ENCODE measurements around the gene FAM120C. TPM values are rescaled to one million over a fixed set of nuclear protein-coding genes. Genes with fewer than 3 reads are reported as not detected.
A peak's percentile ranks its signal among the peaks of the same experiment; 100 is the strongest.

Gene FAM120C
- total and polyA plus RNA-seq, 5 donors from 2014 or later = 3.3 to 12.7 (median 5.7) TPM

GRCh38 chrX:54193085-54193821 is 10.2 kb upstream of the FAM120C start:
- Mint-ChIP-seq H3K27me3 (no peaks in the 10 kb centered on the region), H3K9me3 (no peaks in the 10 kb centered on the region), H3K4me1 (peaks cover 0 to 2% (median 0%) of the 10 kb centered on the region in 4 donors), H3K36me3 (no peaks in the 10 kb centered on the region), H3K27ac (no peak overlapping the region), H3K4me3 (no peak overlapping the region)
- DNase-seq (no peak), ATAC-seq (ENCODE audit: low read depth in 2 of 2) (no peak)
- Histone ChIP-seq H3K4me1 (ENCODE audit: control insufficient read depth, insufficient read depth, low read length, poor library complexity, severe bottlenecking) (no peaks in the 10 kb centered on the region), H3K36me3 (ENCODE audit: control insufficient read depth, insufficient read depth, low read length) (no peaks in the 10 kb centered on the region), H3K27me3 (ENCODE audit: control insufficient read depth, insufficient read depth, low read length) (peaks cover 4% of the 10 kb centered on the region), H3K27ac (ENCODE audit: insufficient read depth, low read length, poor library complexity, severe bottlenecking) (no peak overlapping the region), H3K9me3 (ENCODE audit: control insufficient read depth in 2 of 2, low read length in 2 of 2) (no peaks in the 10 kb centered on the region), H3K4me3 (ENCODE audit: low read depth, low read length) (no peak overlapping the region)

GRCh38 chrX:54184474-54184873 is 1.4 kb upstream of the FAM120C start:
- DNase-seq = no peak
- H3K27me3 ChIP-seq (ENCODE audit: control insufficient read depth, insufficient read depth, low read length) = no peaks in the 10 kb centered on the region
- Mint-ChIP-seq H3K4me1 (peaks cover 4 to 32% (median 26%) of the 10 kb centered on the region in 4 donors), H3K36me3 (peaks cover 3% of the 10 kb centered on the region), H3K9me3 (no peaks in the 10 kb centered on the region), H3K27ac (no peak overlapping the region), H3K4me3 (peak overlapping the region in 1 of 4 donors; percentile 38), H3K27me3 (no peaks in the 10 kb centered on the region)
- peaks cover 17% of the 10 kb centered on the region for H3K4me1 ChIP-seq (ENCODE audit: control insufficient read depth, insufficient read depth, low read length, poor library complexity, severe bottlenecking)
- no peak for ATAC-seq (ENCODE audit: low read depth in 2 of 2)
- no peaks in the 10 kb centered on the region for H3K36me3 ChIP-seq (ENCODE audit: control insufficient read depth, insufficient read depth, low read length)
- H3K9me3 ChIP-seq (ENCODE audit: control insufficient read depth in 2 of 2, low read length in 2 of 2) = no peaks in the 10 kb centered on the region
- no peak overlapping the region for H3K4me3 ChIP-seq (ENCODE audit: low read depth, low read length)
- no peak overlapping the region for H3K27ac ChIP-seq (ENCODE audit: insufficient read depth, low read length, poor library complexity, severe bottlenecking)

- H3K4me1 Mint-ChIP-seq = peaks cover 4 to 51% (median 40%) of the 10 kb centered on the region in 4 donors
- ATAC-seq (ENCODE audit: low read depth in 2 of 2) (peak; percentile 75 to 77), DNase-seq (peak; percentile 54 to 83 (median 60))
- Histone ChIP-seq H3K4me1 (ENCODE audit: control insufficient read depth, insufficient read depth, low read length, poor library complexity, severe bottlenecking) (peaks cover 24% of the 10 kb centered on the region), H3K9me3 (ENCODE audit: control insufficient read depth in 2 of 2, low read length in 2 of 2) (no peaks in the 10 kb centered on the region), H3K27ac (ENCODE audit: insufficient read depth, low read length, poor library complexity, severe bottlenecking) (peak overlapping the region; percentile 78), H3K36me3 (ENCODE audit: control insufficient read depth, insufficient read depth, low read length) (no peaks in the 10 kb centered on the region), H3K4me3 (ENCODE audit: low read depth, low read length) (peak overlapping the region; percentile 83), H3K27me3 (ENCODE audit: control insufficient read depth, insufficient read depth, low read length) (no peaks in the 10 kb centered on the region)
- no peaks in the 10 kb centered on the region for H3K9me3 Mint-ChIP-seq
- peak overlapping the region; percentile 47 to 95 (median 63) for H3K27ac Mint-ChIP-seq
- peaks cover 3% of the 10 kb centered on the region for H3K36me3 Mint-ChIP-seq
- peak overlapping the region; percentile 36 to 87 (median 82) for H3K4me3 Mint-ChIP-seq
- H3K27me3 Mint-ChIP-seq = no peaks in the 10 kb centered on the region
These were observed 725 bp downstream of the FAM120C start for GRCh38 chrX:54182194-54182863.

GRCh38 chrX:54181202-54181953 is 1.7 kb downstream of the FAM120C start:
- Histone ChIP-seq H3K36me3 (ENCODE audit: control insufficient read depth, insufficient read depth, low read length) (no peaks in the 10 kb centered on the region), H3K27ac (ENCODE audit: insufficient read depth, low read length, poor library complexity, severe bottlenecking) (no peak overlapping the region), H3K9me3 (ENCODE audit: control insufficient read depth in 2 of 2, low read length in 2 of 2) (no peaks in the 10 kb centered on the region), H3K27me3 (ENCODE audit: control insufficient read depth, insufficient read depth, low read length) (no peaks in the 10 kb centered on the region), H3K4me3 (ENCODE audit: low read depth, low read length) (peak overlapping the region; percentile 83), H3K4me1 (ENCODE audit: control insufficient read depth, insufficient read depth, low read length, poor library complexity, severe bottlenecking) (peaks cover 24% of the 10 kb centered on the region)
- peak overlapping the region; percentile 36 to 87 (median 82) for H3K4me3 Mint-ChIP-seq
- DNase-seq (no peak), ATAC-seq (ENCODE audit: low read depth in 2 of 2) (no peak)
- H3K36me3 Mint-ChIP-seq = peaks cover 11% of the 10 kb centered on the region
- peaks cover 4 to 59% (median 47%) of the 10 kb centered on the region in 4 donors for H3K4me1 Mint-ChIP-seq
- H3K27ac Mint-ChIP-seq = peak overlapping the region in 2 of 3 donors; percentile 47 to 63
- no peaks in the 10 kb centered on the region for H3K9me3 Mint-ChIP-seq
- no peaks in the 10 kb centered on the region for H3K27me3 Mint-ChIP-seq

GRCh38 chrX:54180403-54180802 is 2.7 kb downstream of the FAM120C start:
- peaks cover 24% of the 10 kb centered on the region for H3K4me1 ChIP-seq (ENCODE audit: control insufficient read depth, insufficient read depth, low read length, poor library complexity, severe bottlenecking)
- H3K36me3 ChIP-seq (ENCODE audit: control insufficient read depth, insufficient read depth, low read length) = no peaks in the 10 kb centered on the region
- Mint-ChIP-seq H3K27me3 (no peaks in the 10 kb centered on the region), H3K36me3 (peaks cover 11% of the 10 kb centered on the region), H3K9me3 (no peaks in the 10 kb centered on the region), H3K4me3 (peak overlapping the region; percentile 10 to 71 (median 38)), H3K27ac (no peak overlapping the region), H3K4me1 (peaks cover 4 to 59% (median 47%) of the 10 kb centered on the region in 4 donors)
- no peak for ATAC-seq (ENCODE audit: low read depth in 2 of 2)
- H3K27me3 ChIP-seq (ENCODE audit: control insufficient read depth, insufficient read depth, low read length) = no peaks in the 10 kb centered on the region
- peak overlapping the region; percentile 10 for H3K4me3 ChIP-seq (ENCODE audit: low read depth, low read length)
- no peak overlapping the region for H3K27ac ChIP-seq (ENCODE audit: insufficient read depth, low read length, poor library complexity, severe bottlenecking)
- no peaks in the 10 kb centered on the region for H3K9me3 ChIP-seq (ENCODE audit: control insufficient read depth in 2 of 2, low read length in 2 of 2)
- DNase-seq = no peak

- ATAC-seq (ENCODE audit: low read depth in 2 of 2) = no peak
- H3K27me3 Mint-ChIP-seq = no peaks in the 10 kb centered on the region
- Histone ChIP-seq H3K27ac (ENCODE audit: insufficient read depth, low read length, poor library complexity, severe bottlenecking) (no peak overlapping the region), H3K36me3 (ENCODE audit: control insufficient read depth, insufficient read depth, low read length) (no peaks in the 10 kb centered on the region), H3K27me3 (ENCODE audit: control insufficient read depth, insufficient read depth, low read length) (no peaks in the 10 kb centered on the region), H3K4me1 (ENCODE audit: control insufficient read depth, insufficient read depth, low read length, poor library complexity, severe bottlenecking) (peaks cover 24% of the 10 kb centered on the region), H3K9me3 (ENCODE audit: control insufficient read depth in 2 of 2, low read length in 2 of 2) (no peaks in the 10 kb centered on the region), H3K4me3 (ENCODE audit: low read depth, low read length) (no peak overlapping the region)
- peaks cover 12% of the 10 kb centered on the region for H3K36me3 Mint-ChIP-seq
- H3K4me3 Mint-ChIP-seq = peak overlapping the region in 1 of 4 donors; percentile 16
- peaks cover 0 to 57% (median 45%) of the 10 kb centered on the region in 4 donors for H3K4me1 Mint-ChIP-seq
- no peak overlapping the region for H3K27ac Mint-ChIP-seq
- no peaks in the 10 kb centered on the region for H3K9me3 Mint-ChIP-seq
- no peak for DNase-seq
These were observed 4.7 kb downstream of the FAM120C start for GRCh38 chrX:54178100-54178940.

GRCh38 chrX:54177306-54177705 is 5.7 kb downstream of the FAM120C start:
- H3K36me3 Mint-ChIP-seq = peaks cover 12% of the 10 kb centered on the region
- H3K4me3 Mint-ChIP-seq = peak overlapping the region in 1 of 4 donors; percentile 16
- H3K27ac Mint-ChIP-seq = no peak overlapping the region

More at GRCh38 chrX:54177306-54177705, 5.7 kb downstream of the FAM120C start:
- Histone ChIP-seq H3K36me3 (ENCODE audit: control insufficient read depth, insufficient read depth, low read length) (no peaks in the 10 kb centered on the region), H3K27me3 (ENCODE audit: control insufficient read depth, insufficient read depth, low read length) (no peaks in the 10 kb centered on the region), H3K4me1 (ENCODE audit: control insufficient read depth, insufficient read depth, low read length, poor library complexity, severe bottlenecking) (peaks cover 24% of the 10 kb centered on the region), H3K4me3 (ENCODE audit: low read depth, low read length) (no peak overlapping the region), H3K27ac (ENCODE audit: insufficient read depth, low read length, poor library complexity, severe bottlenecking) (no peak overlapping the region), H3K9me3 (ENCODE audit: control insufficient read depth in 2 of 2, low read length in 2 of 2) (no peaks in the 10 kb centered on the region)
- DNase-seq = no peak
- no peak for ATAC-seq (ENCODE audit: low read depth in 2 of 2)
- no peaks in the 10 kb centered on the region for H3K9me3 Mint-ChIP-seq
- no peaks in the 10 kb centered on the region for H3K27me3 Mint-ChIP-seq
- peaks cover 0 to 57% (median 45%) of the 10 kb centered on the region in 4 donors for H3K4me1 Mint-ChIP-seq
